ENCODE measurements around the gene DDX5. TPM values are rescaled to one million over a fixed set of nuclear protein-coding genes. Genes with fewer than 3 reads are reported as not detected.

Gene DDX5
- total RNA-seq, 2 donors from 2014 or later: 215 to 620 TPM

DNA sequence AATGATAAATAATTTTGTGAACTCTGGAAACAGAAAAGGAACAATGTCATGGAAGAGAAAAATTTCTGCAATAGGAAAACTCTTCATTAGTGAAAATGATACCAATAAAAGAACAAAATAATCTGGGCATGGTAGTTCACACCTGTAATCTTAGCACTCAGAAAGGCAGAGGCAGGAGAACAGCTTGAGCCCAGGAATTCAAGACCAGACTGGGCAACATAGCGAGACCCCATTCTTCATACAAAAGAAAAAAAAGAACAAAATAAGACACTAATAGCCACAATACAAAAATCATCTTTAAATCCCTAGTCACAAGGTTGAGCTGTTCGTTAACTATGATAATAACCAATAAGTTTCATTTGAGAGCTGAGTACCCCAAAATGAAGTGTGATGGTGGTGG, 17.8 kb downstream of the DDX5 start:
- Histone ChIP-seq H3K4me1 (no peaks in the 10 kb centered on the region), H3K9me3 (no peaks in the 10 kb centered on the region), H3K4me3 (no peak overlapping the region), H3K36me3 (peaks cover 32% of the 10 kb centered on the region), H3K27me3 (no peaks in the 10 kb centered on the region), H3K27ac (no peak overlapping the region)
- TF ChIP-seq, protein P1, sequence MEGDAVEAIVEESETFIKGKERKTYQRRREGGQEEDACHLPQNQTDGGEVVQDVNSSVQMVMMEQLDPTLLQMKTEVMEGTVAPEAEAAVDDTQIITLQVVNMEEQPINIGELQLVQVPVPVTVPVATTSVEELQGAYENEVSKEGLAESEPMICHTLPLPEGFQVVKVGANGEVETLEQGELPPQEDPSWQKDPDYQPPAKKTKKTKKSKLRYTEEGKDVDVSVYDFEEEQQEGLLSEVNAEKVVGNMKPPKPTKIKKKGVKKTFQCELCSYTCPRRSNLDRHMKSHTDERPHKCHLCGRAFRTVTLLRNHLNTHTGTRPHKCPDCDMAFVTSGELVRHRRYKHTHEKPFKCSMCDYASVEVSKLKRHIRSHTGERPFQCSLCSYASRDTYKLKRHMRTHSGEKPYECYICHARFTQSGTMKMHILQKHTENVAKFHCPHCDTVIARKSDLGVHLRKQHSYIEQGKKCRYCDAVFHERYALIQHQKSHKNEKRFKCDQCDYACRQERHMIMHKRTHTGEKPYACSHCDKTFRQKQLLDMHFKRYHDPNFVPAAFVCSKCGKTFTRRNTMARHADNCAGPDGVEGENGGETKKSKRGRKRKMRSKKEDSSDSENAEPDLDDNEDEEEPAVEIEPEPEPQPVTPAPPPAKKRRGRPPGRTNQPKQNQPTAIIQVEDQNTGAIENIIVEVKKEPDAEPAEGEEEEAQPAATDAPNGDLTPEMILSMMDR (IDR thresholded peaks at IDR 0.05): no peak
- DNase-seq (ENCODE audit: low spot score): no peak

DNA sequence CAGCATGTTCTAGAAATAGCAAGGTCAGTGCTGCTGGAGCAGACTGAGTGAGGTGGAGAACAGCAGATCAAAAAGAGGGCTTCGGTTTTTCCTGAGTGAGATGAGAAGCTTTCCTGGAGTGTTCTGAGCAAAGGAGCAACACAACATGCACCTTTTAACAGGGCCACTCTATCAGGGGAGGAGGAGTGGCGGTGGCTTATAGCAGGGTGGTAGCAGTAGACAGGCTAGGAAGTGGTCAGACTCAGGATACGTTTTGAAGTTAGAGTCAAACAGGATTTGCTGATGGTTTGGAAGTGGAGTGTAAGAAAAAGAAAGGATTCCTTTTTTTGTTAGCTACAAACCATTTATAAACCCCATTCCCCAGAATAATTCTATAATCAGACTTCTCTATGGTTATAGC, 21.7 kb downstream of the DDX5 start:
- no peak for DNase-seq (ENCODE audit: low spot score)
- Histone ChIP-seq H3K9me3 (no peaks in the 10 kb centered on the region), H3K27me3 (no peaks in the 10 kb centered on the region), H3K4me3 (no peak overlapping the region), H3K4me1 (no peaks in the 10 kb centered on the region), H3K36me3 (peaks cover 35% of the 10 kb centered on the region), H3K27ac (no peak overlapping the region)
- TF ChIP-seq, protein P1 (IDR thresholded peaks at IDR 0.05): no peak

DNA sequence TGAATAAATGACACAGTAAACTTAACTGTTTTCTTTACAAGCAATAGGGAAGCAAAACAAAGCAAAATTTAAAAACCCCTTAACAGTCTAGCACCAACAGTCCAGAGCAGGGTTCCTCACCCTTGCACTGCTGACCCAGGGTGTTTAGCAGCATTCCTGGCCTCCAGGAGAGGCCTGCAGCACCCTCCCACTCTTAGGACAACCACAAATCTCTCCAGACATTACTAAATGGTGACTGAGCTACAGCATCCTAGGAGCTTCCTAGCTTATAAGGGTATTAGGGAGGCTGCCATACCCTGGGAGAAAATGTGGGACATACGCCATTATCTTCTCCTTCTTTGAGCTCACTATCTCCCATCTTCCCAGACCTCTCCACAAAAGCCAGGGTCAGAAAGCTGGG, 25.1 kb downstream of the DDX5 start:
- H3K36me3 ChIP-seq: peaks cover 35% of the 10 kb centered on the region
- TF ChIP-seq, protein P1 (IDR thresholded peaks at IDR 0.05): no peak
- H3K9me3 ChIP-seq: no peaks in the 10 kb centered on the region
- H3K27ac ChIP-seq: no peak overlapping the region
- no peaks in the 10 kb centered on the region for H3K27me3 ChIP-seq
- no peak for DNase-seq (ENCODE audit: low spot score)
- no peak overlapping the region for H3K4me3 ChIP-seq
- no peaks in the 10 kb centered on the region for H3K4me1 ChIP-seq

DNA sequence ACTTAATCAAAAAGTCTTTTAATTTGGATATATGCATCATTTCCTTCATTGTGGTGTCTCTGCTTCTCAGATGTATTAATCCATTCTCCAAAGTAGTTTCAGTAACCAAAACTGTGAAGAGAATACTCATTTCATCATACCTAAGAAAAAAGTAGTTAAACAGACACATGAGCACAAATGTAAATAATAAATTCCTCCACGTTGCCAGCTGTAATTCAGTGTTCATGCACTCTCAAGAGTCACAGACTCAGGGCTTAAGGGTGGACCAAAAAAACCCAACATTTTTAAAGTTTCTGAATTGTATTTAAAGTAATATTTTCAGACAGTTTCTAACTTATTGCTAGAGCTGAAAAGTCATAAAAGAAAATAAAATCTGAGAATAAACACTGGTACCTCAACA, 28.2 kb downstream of the DDX5 start:
- Histone ChIP-seq H3K4me1 (no peaks in the 10 kb centered on the region), H3K27me3 (no peaks in the 10 kb centered on the region), H3K36me3 (peaks cover 19% of the 10 kb centered on the region)

DNA sequence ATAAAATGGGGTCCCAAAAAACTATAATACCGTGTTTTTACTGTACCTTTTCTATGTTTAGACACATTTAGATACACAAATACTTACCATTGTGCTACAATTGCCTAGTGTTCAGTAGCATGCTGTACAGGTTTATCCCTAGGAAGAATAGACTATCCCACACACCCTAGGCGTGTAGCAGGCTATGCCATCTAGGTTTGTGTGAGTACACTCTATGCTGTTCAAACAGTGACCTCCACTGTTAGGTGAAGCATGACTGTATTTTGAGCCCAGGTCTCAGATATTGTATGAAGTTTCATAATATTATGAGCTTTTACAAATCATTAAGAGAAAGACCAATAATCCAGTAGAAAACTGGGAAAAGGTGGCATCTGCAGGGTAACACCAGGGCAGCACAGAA, 33.5 kb downstream of the DDX5 start:
- Histone ChIP-seq H3K27ac (no peak overlapping the region), H3K36me3 (no peaks in the 10 kb centered on the region)
- DNase-seq (ENCODE audit: low spot score): no peak

More for the DNA sequence above, 28.2 kb downstream of the DDX5 start:
- H3K9me3 ChIP-seq: no peaks in the 10 kb centered on the region
- no peak overlapping the region for H3K4me3 ChIP-seq
- TF ChIP-seq, protein P1 (IDR thresholded peaks at IDR 0.05): no peak
- no peak for DNase-seq (ENCODE audit: low spot score)
- H3K27ac ChIP-seq: no peak overlapping the region

DNA sequence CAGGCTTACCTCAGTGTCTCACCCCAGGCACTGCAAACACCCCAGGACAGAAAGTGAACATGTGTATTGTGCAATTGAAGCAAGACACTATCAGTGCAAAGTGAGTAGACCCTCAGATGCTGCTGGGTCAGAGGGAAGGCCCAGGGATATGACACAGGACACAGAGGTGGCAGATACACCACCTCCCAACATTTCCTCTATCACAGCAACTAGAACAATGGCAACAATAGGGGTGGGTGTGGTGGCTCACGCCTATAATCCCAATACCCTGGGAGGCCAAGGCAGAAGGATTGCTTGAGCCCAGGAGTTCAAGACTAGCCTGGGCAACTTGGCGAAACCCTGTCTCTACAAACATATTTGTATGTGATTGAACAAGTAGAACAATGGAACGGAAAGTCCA, 34.6 kb downstream of the DDX5 start:
- no peak overlapping the region for H3K27ac ChIP-seq
- no peak overlapping the region for H3K4me3 ChIP-seq
- H3K36me3 ChIP-seq: no peaks in the 10 kb centered on the region
- no peak for DNase-seq (ENCODE audit: low spot score)
- no peaks in the 10 kb centered on the region for H3K9me3 ChIP-seq
- TF ChIP-seq, protein P1 (IDR thresholded peaks at IDR 0.05): no peak
- H3K27me3 ChIP-seq: no peaks in the 10 kb centered on the region
- no peaks in the 10 kb centered on the region for H3K4me1 ChIP-seq

More for the DNA sequence above, 33.5 kb downstream of the DDX5 start:
- Histone ChIP-seq H3K27me3 (no peaks in the 10 kb centered on the region), H3K4me1 (no peaks in the 10 kb centered on the region), H3K9me3 (no peaks in the 10 kb centered on the region), H3K4me3 (no peak overlapping the region)
- TF ChIP-seq, protein P1 (IDR thresholded peaks at IDR 0.05): no peak
